ENCODE data around the gene TGM2. TPM values are rescaled to one million over a fixed set of nuclear protein-coding genes. Genes with fewer than 3 reads are reported as not detected.

Gene TGM2
- total RNA-seq, 2 donors from 2014 or later = 0.81 to 2.4 TPM

GRCh38 chr20:38145729-38146075, 19.4 kb downstream of the TGM2 start:
- H3K9me3 Mint-ChIP-seq = no peaks in the 10 kb centered on the region
- no peaks in the 10 kb centered on the region for H3K36me3 Mint-ChIP-seq

GRCh38 chr20:38144974-38145728, 19.9 kb downstream of the TGM2 start:
- no peak overlapping the region for H3K27ac Mint-ChIP-seq
- ATAC-seq (no peak), DNase-seq (ENCODE audit: low spot score) (no peak)
- H3K4me1 Mint-ChIP-seq (ENCODE audit: low read depth in 2 of 2) = peaks cover 7 to 9% of the 10 kb centered on the region in 2 donors
- H3K36me3 Mint-ChIP-seq = no peaks in the 10 kb centered on the region
- H3K4me3 Mint-ChIP-seq = no peak overlapping the region
- peaks cover 0 to 8% of the 10 kb centered on the region in 2 donors for H3K27me3 Mint-ChIP-seq
- no peaks in the 10 kb centered on the region for H3K9me3 Mint-ChIP-seq

More at GRCh38 chr20:38145729-38146075, 19.4 kb downstream of the TGM2 start:
- Mint-ChIP-seq H3K27me3 (peaks cover 0 to 8% of the 10 kb centered on the region in 2 donors), H3K27ac (peak overlapping the region in 1 of 2 donors; percentile 55), H3K4me3 (no peak overlapping the region), H3K4me1 (ENCODE audit: low read depth in 2 of 2) (peaks cover 12 to 14% of the 10 kb centered on the region in 2 donors)
- DNase-seq (ENCODE audit: low spot score) (no peak), ATAC-seq (no peak)

GRCh38 chr20:38144598-38144973, 20.5 kb downstream of the TGM2 start:
- H3K27ac Mint-ChIP-seq = no peak overlapping the region

GRCh38 chr20:38143646-38144554, 21.2 kb downstream of the TGM2 start:
- Mint-ChIP-seq H3K4me1 (ENCODE audit: low read depth in 2 of 2) (peaks cover 5 to 6% of the 10 kb centered on the region in 2 donors), H3K4me3 (no peak overlapping the region), H3K27ac (peak overlapping the region in 1 of 2 donors; percentile 84), H3K9me3 (no peaks in the 10 kb centered on the region), H3K36me3 (no peaks in the 10 kb centered on the region), H3K27me3 (peaks cover 0 to 7% of the 10 kb centered on the region in 2 donors)
- ATAC-seq (peak in 1 of 2 donors; percentile 36), DNase-seq (ENCODE audit: low spot score) (no peak)

More at GRCh38 chr20:38144598-38144973, 20.5 kb downstream of the TGM2 start:
- H3K9me3 Mint-ChIP-seq = no peaks in the 10 kb centered on the region
- peaks cover 5 to 6% of the 10 kb centered on the region in 2 donors for H3K4me1 Mint-ChIP-seq (ENCODE audit: low read depth in 2 of 2)
- ATAC-seq (no peak), DNase-seq (ENCODE audit: low spot score) (no peak)
- H3K27me3 Mint-ChIP-seq = peaks cover 0 to 8% of the 10 kb centered on the region in 2 donors
- no peak overlapping the region for H3K4me3 Mint-ChIP-seq
- no peaks in the 10 kb centered on the region for H3K36me3 Mint-ChIP-seq

GRCh38 chr20:38143238-38143645, 21.8 kb downstream of the TGM2 start:
- H3K27ac Mint-ChIP-seq = peak overlapping the region in 1 of 2 donors; percentile 84
- ATAC-seq = no peak
- no peaks in the 10 kb centered on the region for H3K9me3 Mint-ChIP-seq
- peaks cover 0 to under 1% of the 10 kb centered on the region in 2 donors for H3K27me3 Mint-ChIP-seq
- DNase-seq (ENCODE audit: low spot score) = no peak
- H3K4me1 Mint-ChIP-seq (ENCODE audit: low read depth in 2 of 2) = peaks cover 0 to 5% of the 10 kb centered on the region in 2 donors
- H3K4me3 Mint-ChIP-seq = no peak overlapping the region
- H3K36me3 Mint-ChIP-seq = no peaks in the 10 kb centered on the region

- Mint-ChIP-seq H3K36me3 (no peaks in the 10 kb centered on the region), H3K4me1 (ENCODE audit: low read depth in 2 of 2) (peaks cover 0 to 5% of the 10 kb centered on the region in 2 donors), H3K27me3 (no peaks in the 10 kb centered on the region), H3K27ac (peak overlapping the region in 1 of 2 donors; percentile 51), H3K9me3 (no peaks in the 10 kb centered on the region), H3K4me3 (no peak overlapping the region)
- ATAC-seq = no peak
- no peak for DNase-seq (ENCODE audit: low spot score)
Observed at GRCh38 chr20:38141889-38142494, 23.1 kb downstream of the TGM2 start.

GRCh38 chr20:38141204-38141888, 23.7 kb downstream of the TGM2 start:
- ATAC-seq (no peak), DNase-seq (ENCODE audit: low spot score) (peak; percentile 22)
- no peak overlapping the region for H3K4me3 Mint-ChIP-seq
- peak overlapping the region in 1 of 2 donors; percentile 51 for H3K27ac Mint-ChIP-seq
- H3K36me3 Mint-ChIP-seq = no peaks in the 10 kb centered on the region
- no peaks in the 10 kb centered on the region for H3K9me3 Mint-ChIP-seq
- H3K4me1 Mint-ChIP-seq (ENCODE audit: low read depth in 2 of 2) = peaks cover 0 to 5% of the 10 kb centered on the region in 2 donors
- H3K27me3 Mint-ChIP-seq = no peaks in the 10 kb centered on the region

GRCh38 chr20:38139977-38140753, 24.9 kb downstream of the TGM2 start:
- H3K36me3 Mint-ChIP-seq = no peaks in the 10 kb centered on the region
- DNase-seq (ENCODE audit: low spot score) = peak; percentile 35
- peaks cover 0 to 5% of the 10 kb centered on the region in 2 donors for H3K4me1 Mint-ChIP-seq (ENCODE audit: low read depth in 2 of 2)
- H3K9me3 Mint-ChIP-seq = no peaks in the 10 kb centered on the region
- H3K27me3 Mint-ChIP-seq = no peaks in the 10 kb centered on the region
- H3K4me3 Mint-ChIP-seq = no peak overlapping the region
- H3K27ac Mint-ChIP-seq = no peak overlapping the region
- no peak for ATAC-seq

- no peak overlapping the region for H3K4me3 Mint-ChIP-seq
- no peaks in the 10 kb centered on the region for H3K36me3 Mint-ChIP-seq
- peak; percentile 18 for DNase-seq (ENCODE audit: low spot score)
- no peaks in the 10 kb centered on the region for H3K27me3 Mint-ChIP-seq
- H3K4me1 Mint-ChIP-seq (ENCODE audit: low read depth in 2 of 2) = peaks cover 5 to 11% of the 10 kb centered on the region in 2 donors
- H3K27ac Mint-ChIP-seq = no peak overlapping the region
- no peak for ATAC-seq
- H3K9me3 Mint-ChIP-seq = no peaks in the 10 kb centered on the region
Observed at GRCh38 chr20:38139156-38139912, 25.7 kb downstream of the TGM2 start.

GRCh38 chr20:38138086-38138778, 26.8 kb downstream of the TGM2 start:
- H3K4me3 Mint-ChIP-seq = no peak overlapping the region
- peaks cover 6 to 10% of the 10 kb centered on the region in 2 donors for H3K4me1 Mint-ChIP-seq (ENCODE audit: low read depth in 2 of 2)
- no peak for ATAC-seq
- no peaks in the 10 kb centered on the region for H3K27me3 Mint-ChIP-seq
- no peaks in the 10 kb centered on the region for H3K36me3 Mint-ChIP-seq
- no peaks in the 10 kb centered on the region for H3K9me3 Mint-ChIP-seq
- H3K27ac Mint-ChIP-seq = no peak overlapping the region
- DNase-seq (ENCODE audit: low spot score) = peak; percentile 35

GRCh38 chr20:38137441-38138037, 27.5 kb downstream of the TGM2 start:
- no peaks in the 10 kb centered on the region for H3K9me3 Mint-ChIP-seq
- H3K36me3 Mint-ChIP-seq = no peaks in the 10 kb centered on the region
- H3K27ac Mint-ChIP-seq = no peak overlapping the region
- DNase-seq (ENCODE audit: low spot score) (peak; percentile 53), ATAC-seq (no peak)
- peaks cover 6 to 10% of the 10 kb centered on the region in 2 donors for H3K4me1 Mint-ChIP-seq (ENCODE audit: low read depth in 2 of 2)
- H3K27me3 Mint-ChIP-seq = no peaks in the 10 kb centered on the region
- H3K4me3 Mint-ChIP-seq = no peak overlapping the region

Data from natural killer cell treated with Interleukin-12 subunit alpha and Interleukin-12 subunit beta and Interleukin-15 and Interleukin-18, amount 100 ng/mL, for 72 hours (primary cell).